Gastrocnemius medialis (tissue), 4 donors: Measurements from ENCODE around the gene EFNB2. TPM values are rescaled to one million over a fixed set of nuclear protein-coding genes. Genes with fewer than 3 reads are reported as not detected.

Source experiments
- ATAC-seq, 2 donors: fragments of 150-250 bp; one replicate each; pipeline ENCODE4 v1.9.1; 2016
- DNase-seq, 2 donors: peaks; one replicate each; pipeline ENCODE4 v3.0.0-alpha.2; 2019
- H3K27ac ChIP-seq, 4 donors: fragments of 200-600 bp; sonication (generic); 1 replicate in 1 of 4; 2 replicates in 3 of 4; pipeline ENCODE4 v1.5.1; 2016 to 2018; ENCODE audit warnings: mild to moderate bottlenecking in 2 of 4, moderate library complexity in 1 of 4
- H3K27me3 ChIP-seq, 3 donors: fragments of 200-600 bp; sonication (generic) in 2 of 3; 1 replicate in 1 of 3; 2 replicates in 2 of 3; pipeline versions ENCODE4 v1.5.1 to v1.6.0; 2016 to 2019; ENCODE audit warnings: mild to moderate bottlenecking in 1 of 3, moderate library complexity in 1 of 3
- H3K36me3 ChIP-seq, 2 donors: fragments of 200-600 bp; sonication (generic) in 1 of 2; one replicate each; pipeline ENCODE4 v1.5.1; 2017 to 2018
- H3K4me1 ChIP-seq, 2 donors: fragments of 200-600 bp; sonication (generic) in 1 of 2; one replicate each; pipeline ENCODE4 v1.5.1; 2016 to 2017; ENCODE audit warnings: mild to moderate bottlenecking in 2 of 2
- H3K4me3 ChIP-seq, 4 donors: fragments of 200-600 bp; sonication (generic) in 3 of 4; 1 replicate in 1 of 4; 2 replicates in 3 of 4; pipeline ENCODE4 v1.5.1; 2016 to 2019; ENCODE audit warnings: mild to moderate bottlenecking in 2 of 4
- H3K9me3 ChIP-seq, 3 donors: fragments of 200-600 bp; sonication (generic) in 2 of 3; 1 replicate in 1 of 3; 2 replicates in 2 of 3; pipeline ENCODE4 v1.5.1; 2016 to 2019
- CTCF ChIP-seq, 5 experiments: fragments of 450-650 bp in 3 of 5; fragments of 200-600 bp in 2 of 5; sonication (generic) in 2 of 5; IDR thresholded peaks in 4 of 5; conservative IDR thresholded peaks in 1 of 5; 1 replicate in 4 of 5; 2 replicates in 1 of 5; pipeline ENCODE4 v1.5.1; 2016 to 2019; ENCODE audit warnings: antibody characterized with exemption in 5 of 5, mild to moderate bottlenecking in 3 of 5, moderate library complexity in 3 of 5
- POLR2A ChIP-seq, 2 donors: fragments of 450-650 bp; IDR thresholded peaks; one replicate each; pipeline ENCODE4 v1.6.1; 2017; ENCODE audit warnings: antibody characterized with exemption in 2 of 2, mild to moderate bottlenecking in 2 of 2, moderate library complexity in 2 of 2
- in situ Hi-C, 4 donors: fragments of 200-750 bp; cut with MboI; loops; one replicate each; pipeline versions ENCODE4 v1.15.0 to v1.8.0; 2017; ENCODE audit warnings: low sequenced_read_pairs in 4 of 4
- intact Hi-C: fragments of 100-400 bp; cut with DNase I; formaldehyde crosslinking; loops from one replicate; pipeline ENCODE4 v1.15.1; 2023; ENCODE audit warnings: low total_unique reads
- total RNA-seq, 4 donors: library from RNA; depleted of rRNA; stranded (reverse); fragments of >200 nt; gene quantifications; one replicate each; pipeline versions ENCODE4 v1.1.0 to v1.2.3, GENCODE V29; 2016

Gene EFNB2
- total RNA-seq, 4 donors from 2014 or later = 5.7 to 9.3 (median 6.1) TPM

GRCh38 chr13:106453101-106453500 lies 82.4 kb downstream of the EFNB2 start:
- ATAC-seq = no peak
- Histone ChIP-seq H3K4me3 (no peak overlapping the region), H3K9me3 (no peaks in the 10 kb centered on the region), H3K27ac (no peak overlapping the region), H3K27me3 (no peaks in the 10 kb centered on the region), H3K4me1 (no peaks in the 10 kb centered on the region), H3K36me3 (no peaks in the 10 kb centered on the region)
- in situ Hi-C loops = no loop called here
- DNase-seq = no peak
- TF ChIP-seq POLR2A (IDR thresholded peaks at IDR 0.05) (no peak), CTCF (IDR thresholded peaks at IDR 0.05 in 4 of 5, conservative IDR thresholded peaks at IDR 0.05 in 1 of 5) (no peak)
- intact Hi-C loops = no loop called here

GRCh38 chr13:106450991-106451390 lies 84.5 kb downstream of the EFNB2 start:
- Histone ChIP-seq H3K27me3 (no peaks in the 10 kb centered on the region), H3K36me3 (no peaks in the 10 kb centered on the region), H3K4me3 (no peak overlapping the region), H3K4me1 (no peaks in the 10 kb centered on the region), H3K27ac (no peak overlapping the region), H3K9me3 (no peaks in the 10 kb centered on the region)
- intact Hi-C loops = no loop called here
- ATAC-seq (no peak), DNase-seq (no peak)
- in situ Hi-C loops = no loop called here
- TF ChIP-seq POLR2A (IDR thresholded peaks at IDR 0.05) = no peak
- TF ChIP-seq CTCF (IDR thresholded peaks at IDR 0.05 in 4 of 5, conservative IDR thresholded peaks at IDR 0.05 in 1 of 5) = no peak

GRCh38 chr13:106449096-106449495 lies 86.4 kb downstream of the EFNB2 start:
- no peaks in the 10 kb centered on the region for H3K27me3 ChIP-seq
- in situ Hi-C loops (no loop called here), intact Hi-C loops (no loop called here)
- H3K9me3 ChIP-seq = no peaks in the 10 kb centered on the region
- TF ChIP-seq CTCF (IDR thresholded peaks at IDR 0.05 in 4 of 5, conservative IDR thresholded peaks at IDR 0.05 in 1 of 5) = no peak
- no peak for TF ChIP-seq POLR2A (IDR thresholded peaks at IDR 0.05)
- no peaks in the 10 kb centered on the region for H3K4me1 ChIP-seq
- no peaks in the 10 kb centered on the region for H3K36me3 ChIP-seq
- DNase-seq (no peak), ATAC-seq (no peak)
- no peak overlapping the region for H3K4me3 ChIP-seq
- no peak overlapping the region for H3K27ac ChIP-seq

- no peaks in the 10 kb centered on the region for H3K27me3 ChIP-seq
- H3K36me3 ChIP-seq = no peaks in the 10 kb centered on the region
- TF ChIP-seq CTCF (IDR thresholded peaks at IDR 0.05 in 4 of 5, conservative IDR thresholded peaks at IDR 0.05 in 1 of 5) (no peak), POLR2A (IDR thresholded peaks at IDR 0.05) (no peak)
- H3K4me1 ChIP-seq = no peaks in the 10 kb centered on the region
- ATAC-seq (no peak), DNase-seq (no peak)
- intact Hi-C loops (no loop called here), in situ Hi-C loops (no loop called here)
- no peaks in the 10 kb centered on the region for H3K9me3 ChIP-seq
- no peak overlapping the region for H3K4me3 ChIP-seq
- H3K27ac ChIP-seq = no peak overlapping the region
These were observed 89.5 kb downstream of the EFNB2 start for GRCh38 chr13:106445996-106446395.

GRCh38 chr13:106443607-106444322 lies 91.7 kb downstream of the EFNB2 start:
- Histone ChIP-seq H3K4me1 (no peaks in the 10 kb centered on the region), H3K36me3 (no peaks in the 10 kb centered on the region), H3K9me3 (no peaks in the 10 kb centered on the region), H3K27me3 (no peaks in the 10 kb centered on the region), H3K4me3 (no peak overlapping the region), H3K27ac (no peak overlapping the region)
- in situ Hi-C loops = no loop called here
- no peak for TF ChIP-seq CTCF (IDR thresholded peaks at IDR 0.05 in 4 of 5, conservative IDR thresholded peaks at IDR 0.05 in 1 of 5)
- TF ChIP-seq POLR2A (IDR thresholded peaks at IDR 0.05) = no peak
- DNase-seq (no peak), ATAC-seq (no peak)
- intact Hi-C loops = no loop called here
